Hippocampal formation (tissue), 2 donors: ENCODE data around the gene KCNE4.

ENCODE experiments used
- DNase-seq, 2 donors: peaks; one replicate each; lab custom pipeline; 2025; lab: John Stamatoyannopoulos, UW

Gene KCNE4, protein sequence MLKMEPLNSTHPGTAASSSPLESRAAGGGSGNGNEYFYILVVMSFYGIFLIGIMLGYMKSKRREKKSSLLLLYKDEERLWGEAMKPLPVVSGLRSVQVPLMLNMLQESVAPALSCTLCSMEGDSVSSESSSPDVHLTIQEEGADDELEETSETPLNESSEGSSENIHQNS

DNA sequence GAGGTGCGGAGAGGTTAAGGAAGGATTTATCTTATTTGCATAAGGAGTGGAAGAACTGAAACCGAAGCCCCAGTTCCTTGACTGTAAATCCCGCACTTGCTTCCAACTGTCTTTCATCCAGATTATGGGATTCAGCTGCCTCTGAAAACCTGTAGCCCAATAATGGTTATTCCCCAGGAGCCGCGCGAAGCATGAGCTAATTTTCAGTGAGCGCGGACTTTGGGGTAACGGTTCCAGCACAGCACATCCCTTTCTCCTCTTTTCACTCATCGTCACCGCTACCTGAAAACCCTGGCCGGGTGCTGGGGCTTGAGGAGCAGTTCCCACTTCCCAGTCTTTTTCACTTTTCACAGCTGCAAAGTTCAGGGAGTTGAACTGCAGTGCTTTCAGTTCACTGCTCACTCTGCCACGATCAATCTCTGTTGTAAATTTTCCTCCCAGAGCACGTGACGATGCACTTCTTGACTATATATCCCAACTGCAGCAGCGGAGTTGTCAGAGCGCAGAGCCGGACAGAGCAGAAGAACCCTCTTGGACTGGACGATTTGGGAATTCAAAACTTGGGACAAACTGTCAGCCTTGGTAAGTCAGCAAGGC lies at the start of gene KCNE4:
TSS of gene KCNE4 (plus strand) at position 498 of the 597 bp plus-strand sequence. CDS start 641 bp downstream, outside the sequence.
- no peak for DNase-seq

DNA sequence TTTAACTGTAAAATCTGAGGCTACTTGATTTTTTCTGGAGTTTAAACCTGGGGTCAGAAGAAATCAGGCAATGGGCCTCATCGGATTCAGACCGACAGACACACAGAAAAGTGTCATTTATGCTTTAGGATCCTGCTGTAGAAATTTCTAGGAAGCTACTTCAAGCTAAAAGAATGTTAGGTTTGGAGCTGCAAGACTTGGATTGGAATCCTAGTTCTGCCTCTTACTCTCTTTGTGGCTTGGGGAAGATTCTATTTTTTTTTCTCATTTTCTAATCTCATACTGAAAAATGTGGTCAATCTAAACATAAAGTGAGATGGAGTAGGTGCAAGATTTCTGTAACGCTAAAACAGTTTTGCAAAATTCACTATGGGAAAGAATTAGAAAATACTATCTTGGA lies 48.8 kb upstream of the KCNE4 start:
- DNase-seq: no peak

DNA sequence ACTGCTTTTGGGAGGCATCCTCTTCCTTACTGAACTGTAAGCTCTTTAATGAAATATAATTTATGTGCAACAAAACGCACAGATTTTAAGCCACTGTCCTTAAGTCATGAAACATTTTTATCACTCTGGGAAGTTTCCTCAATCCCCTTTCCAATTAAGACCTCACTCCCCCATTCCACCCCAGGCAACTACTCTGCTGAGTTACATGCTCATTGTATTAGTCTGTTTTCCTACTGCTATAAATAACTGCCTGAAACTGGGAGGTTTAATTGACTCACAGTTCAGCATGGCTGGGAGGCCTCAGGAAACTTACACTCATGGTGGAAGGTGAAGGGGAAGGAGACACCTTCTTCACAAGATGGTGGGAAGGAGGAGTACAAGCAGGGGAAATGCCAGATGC lies 46.5 kb upstream of the KCNE4 start:
- no peak for DNase-seq

DNA sequence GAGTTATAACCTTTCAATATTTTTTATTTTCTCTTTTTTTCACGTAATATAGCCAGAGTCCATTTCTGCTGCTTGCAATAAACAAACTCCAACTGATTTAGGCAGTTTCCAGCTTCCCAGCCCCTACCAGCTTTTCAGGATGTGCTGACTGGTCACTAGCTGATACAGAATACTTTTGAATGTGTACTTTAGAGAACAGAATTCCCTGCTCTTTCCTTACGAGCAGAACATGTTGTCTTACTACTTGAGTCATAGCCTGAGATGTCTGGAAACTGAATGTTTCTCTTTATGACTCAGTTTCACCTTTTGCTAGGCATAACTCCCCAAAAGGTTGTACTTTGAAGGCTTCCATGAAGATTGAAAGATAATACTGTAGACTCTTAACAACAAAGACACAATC lies 44.5 kb upstream of the KCNE4 start:
- DNase-seq: no peak

DNA sequence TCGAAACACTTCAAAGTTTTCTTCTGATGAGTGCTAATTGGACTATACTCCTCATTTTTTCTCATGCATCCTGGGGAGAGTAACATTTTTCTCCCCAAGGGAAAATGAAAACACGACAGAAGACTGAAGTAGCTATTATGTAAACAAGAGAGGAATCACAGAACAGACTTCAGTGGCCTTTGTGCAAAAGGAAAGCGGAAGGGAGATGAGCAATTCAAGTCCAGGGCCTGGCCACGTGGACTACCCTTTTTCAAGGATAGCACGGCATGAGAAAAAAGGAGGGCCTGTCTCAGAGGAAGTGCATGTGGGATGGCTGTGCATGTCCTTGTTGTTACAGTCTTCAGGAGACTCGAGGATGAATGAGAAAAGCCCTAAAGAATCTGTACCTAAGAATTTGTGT lies 43.8 kb upstream of the KCNE4 start:
- no peak for DNase-seq

DNA sequence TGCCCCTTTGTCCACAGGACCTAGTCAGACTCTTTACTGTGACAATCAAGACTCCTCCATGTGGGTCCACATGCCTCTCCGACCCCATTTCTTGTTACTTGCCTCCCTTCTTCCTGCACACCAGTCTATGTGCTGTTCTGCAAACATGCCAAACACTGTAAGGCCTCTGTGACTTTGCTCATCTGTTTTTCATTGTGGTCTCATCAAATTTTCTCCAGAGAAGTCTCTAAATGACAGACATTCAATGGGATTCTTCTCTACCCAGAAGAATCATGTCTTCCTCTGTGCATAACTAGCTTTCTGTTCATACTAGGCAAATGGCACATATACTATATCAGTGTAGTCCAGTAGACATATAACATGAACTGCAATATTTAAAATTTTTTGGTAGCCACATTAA lies 43.0 kb upstream of the KCNE4 start:
- DNase-seq: no peak

DNA sequence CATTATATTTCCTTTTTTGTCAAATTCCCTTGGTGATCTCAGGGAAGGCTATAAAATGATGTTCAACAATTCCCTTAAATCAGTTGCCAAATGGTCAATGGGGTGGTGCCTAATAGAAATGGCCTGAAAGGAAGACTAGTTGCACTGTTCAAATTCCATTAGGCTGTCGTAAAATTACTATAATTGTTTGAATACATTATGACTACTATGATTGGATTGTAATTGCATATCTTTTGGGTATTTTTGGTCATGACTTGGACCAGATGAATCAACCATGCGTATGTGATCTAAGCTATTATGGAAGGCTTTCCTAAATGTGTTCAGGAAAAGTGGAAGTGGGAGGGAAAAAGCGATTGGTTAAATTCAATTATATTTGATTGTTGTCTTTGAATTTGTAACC lies 41.3 kb upstream of the KCNE4 start:
- no peak for DNase-seq

DNA sequence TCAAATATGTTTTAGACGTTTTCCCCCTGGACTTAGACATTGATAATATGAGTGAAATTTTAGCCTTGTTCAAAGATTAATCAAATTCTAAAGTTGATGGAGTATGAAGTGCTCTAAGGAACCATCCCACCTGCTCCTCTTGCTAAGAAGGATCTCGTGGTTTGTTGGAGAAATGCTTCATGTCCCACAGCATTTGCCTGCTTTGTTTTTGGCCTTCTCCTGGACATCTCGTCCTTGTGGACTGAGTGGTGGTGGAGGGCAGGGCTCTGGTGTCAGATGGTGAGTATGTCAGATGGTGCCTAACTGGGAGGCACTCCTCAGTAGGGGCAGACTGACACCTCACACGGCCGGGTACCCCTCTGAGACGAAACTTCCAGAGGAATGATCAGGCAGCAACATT lies 39.7 kb upstream of the KCNE4 start:
- no peak for DNase-seq

DNA sequence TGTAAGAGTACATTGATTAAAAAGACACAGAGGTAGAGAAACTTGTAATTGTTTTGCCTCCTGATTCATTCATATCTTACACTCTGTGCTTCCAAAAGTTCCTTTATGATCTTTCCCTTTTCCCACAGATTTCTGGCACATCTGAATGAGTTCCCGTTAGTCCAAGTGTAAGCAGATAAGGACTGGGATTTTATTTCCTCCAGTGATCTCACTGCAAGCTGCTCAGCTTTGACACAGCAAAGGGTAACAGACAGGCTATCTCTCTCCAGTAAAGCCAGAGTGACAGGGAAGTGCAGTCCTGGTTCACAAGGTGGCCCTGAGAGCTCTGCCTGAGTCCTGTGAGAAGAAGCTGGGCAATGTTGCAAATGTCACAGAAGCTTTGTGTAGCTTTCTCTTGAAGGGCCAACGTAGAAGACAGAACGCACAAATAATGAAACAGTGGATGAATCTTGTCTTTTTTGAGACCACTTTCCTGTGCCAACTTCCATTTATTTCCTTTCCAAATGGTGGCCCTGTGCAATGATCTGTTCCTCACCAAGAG lies 32.5 kb upstream of the KCNE4 start:
- no peak for DNase-seq

DNA sequence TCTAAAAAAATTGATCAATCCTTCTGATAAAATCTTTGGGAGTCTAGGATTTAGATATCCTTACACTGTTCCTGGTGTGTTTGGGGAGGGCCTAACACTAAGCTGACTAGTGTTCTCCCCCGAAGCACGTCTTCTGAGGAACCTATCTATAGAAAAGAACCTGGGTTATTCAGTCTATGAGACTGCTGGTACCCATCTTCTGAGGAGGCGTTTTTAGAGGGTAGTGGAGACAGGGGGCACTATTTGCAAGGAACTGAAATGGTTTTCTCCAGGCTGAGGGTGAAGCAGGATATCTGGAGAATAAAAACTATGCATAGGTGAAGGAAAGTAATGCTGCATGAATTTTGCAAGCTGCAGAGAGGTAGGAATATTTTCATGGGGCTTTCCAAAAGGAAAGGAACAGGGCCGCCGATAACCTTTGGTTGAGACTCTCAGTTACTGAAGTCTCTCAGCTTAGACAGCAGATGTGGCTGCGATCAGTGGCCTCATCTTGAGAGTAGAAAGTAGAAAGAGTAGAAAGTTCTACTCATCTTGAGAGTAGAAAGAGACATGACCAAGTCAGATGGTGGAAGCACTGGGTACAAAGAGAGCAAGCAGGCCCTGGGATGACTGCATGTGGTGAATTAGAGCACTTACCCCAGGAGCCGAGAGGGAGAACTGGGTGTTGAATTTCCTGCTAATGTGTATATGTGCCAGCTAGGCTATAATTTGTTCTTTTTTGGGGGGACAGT lies 31.8 kb upstream of the KCNE4 start:
- DNase-seq: no peak

DNA sequence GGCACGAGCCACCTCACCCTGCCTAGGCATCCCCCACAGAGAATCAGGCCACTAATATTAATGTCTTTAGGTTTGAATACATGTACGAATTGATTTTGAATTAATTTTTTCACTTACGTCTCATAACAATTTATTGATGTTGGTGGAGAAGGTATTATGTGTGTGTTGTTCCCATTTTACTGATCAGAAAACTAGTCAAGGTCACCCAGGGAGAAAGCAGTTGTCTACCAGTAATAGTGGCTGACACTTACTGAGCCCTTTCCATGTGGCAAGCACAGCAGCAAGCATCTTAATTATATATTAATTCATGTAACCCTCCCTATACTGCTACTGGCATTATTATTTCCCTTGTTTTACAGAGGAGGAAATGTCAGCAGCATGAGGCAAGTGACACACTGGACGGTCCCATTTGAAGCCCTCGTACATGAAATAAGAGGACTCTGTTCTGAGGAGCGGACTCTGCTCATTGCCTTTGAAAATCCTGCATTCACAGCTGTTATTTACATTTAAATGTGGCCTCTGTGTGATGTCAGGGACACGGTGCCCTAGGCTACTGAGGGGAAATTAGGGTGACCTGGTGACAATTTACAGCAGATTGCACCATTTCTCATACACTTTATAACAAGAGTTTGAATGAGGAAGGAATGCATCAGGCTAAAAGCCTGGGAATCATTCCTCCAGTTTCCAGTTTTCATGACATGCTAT lies 30.9 kb upstream of the KCNE4 start:
- no peak for DNase-seq

DNA sequence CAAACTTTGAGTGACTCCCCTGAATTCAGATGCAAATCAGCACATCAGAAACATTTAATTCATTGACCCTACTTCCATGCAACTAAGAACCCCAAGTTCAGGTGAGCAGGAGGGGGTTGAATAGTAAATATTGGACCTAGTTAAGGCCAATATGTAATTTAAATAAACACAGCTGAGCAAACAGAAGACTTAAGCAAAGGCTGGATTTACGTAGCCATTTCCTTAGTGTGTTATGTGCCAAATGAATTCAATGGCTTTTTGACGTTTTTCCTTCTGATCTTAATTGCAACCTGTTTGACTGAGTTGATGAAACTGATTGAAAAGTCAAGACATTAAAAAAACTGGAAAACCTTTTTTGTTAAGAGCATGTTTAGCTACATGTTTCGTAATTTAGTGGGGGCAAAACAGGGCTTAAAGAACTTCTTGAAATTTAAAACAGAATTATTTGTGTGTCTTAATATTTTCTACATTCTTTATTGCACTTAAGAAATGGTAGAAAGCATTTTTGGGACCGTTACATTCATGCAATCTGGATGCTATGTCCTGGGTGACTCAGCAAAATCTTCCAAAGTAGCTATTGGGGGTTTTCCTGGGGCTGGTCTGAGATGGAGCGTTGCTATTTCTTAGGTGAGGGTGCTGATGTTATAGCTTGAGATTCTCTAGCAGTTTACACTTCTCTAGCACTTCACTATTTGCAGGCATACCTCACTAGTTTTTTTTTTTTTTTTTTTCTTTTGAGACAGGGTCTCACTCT lies 25.5 kb upstream of the KCNE4 start:
- no peak for DNase-seq

DNA sequence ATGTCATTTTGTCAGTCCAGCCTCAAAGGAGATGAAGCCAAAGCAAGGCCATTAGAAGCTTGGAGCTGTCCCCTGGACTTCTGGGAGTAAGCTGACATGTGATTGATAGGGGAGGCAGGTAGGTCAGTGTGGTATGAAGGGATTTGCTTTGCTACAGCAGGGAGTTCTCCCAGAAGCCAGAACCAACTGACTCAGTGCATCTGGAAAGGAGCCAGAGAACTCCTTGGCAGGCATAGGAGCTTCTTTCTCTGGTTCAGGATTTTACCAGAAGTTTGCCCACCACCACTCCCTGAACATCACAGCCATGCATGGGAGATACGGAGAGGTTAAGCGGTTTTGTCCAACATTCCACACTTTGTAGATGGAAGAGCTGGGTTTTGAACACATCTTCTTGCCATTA lies 24.5 kb upstream of the KCNE4 start:
- no peak for DNase-seq

DNA sequence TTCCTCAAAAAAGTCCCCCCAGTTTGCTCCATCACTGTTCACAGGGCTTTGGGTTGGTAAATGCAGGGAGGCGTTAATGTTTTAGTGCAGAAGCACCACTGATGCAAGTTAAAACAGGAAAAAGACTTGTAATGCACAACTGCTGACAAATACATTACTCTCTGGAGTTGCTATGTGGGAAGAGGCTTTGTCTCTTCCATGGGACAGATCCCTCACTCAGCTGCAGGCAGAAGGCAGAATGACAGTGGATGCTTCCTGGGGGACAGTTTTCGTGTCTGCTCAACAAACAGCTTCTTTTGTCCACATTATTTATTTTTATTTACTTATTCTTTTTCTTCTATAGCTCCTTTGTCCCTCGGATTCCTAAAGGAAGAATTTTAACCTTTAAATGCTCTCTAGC lies 22.7 kb upstream of the KCNE4 start:
- DNase-seq: no peak

DNA sequence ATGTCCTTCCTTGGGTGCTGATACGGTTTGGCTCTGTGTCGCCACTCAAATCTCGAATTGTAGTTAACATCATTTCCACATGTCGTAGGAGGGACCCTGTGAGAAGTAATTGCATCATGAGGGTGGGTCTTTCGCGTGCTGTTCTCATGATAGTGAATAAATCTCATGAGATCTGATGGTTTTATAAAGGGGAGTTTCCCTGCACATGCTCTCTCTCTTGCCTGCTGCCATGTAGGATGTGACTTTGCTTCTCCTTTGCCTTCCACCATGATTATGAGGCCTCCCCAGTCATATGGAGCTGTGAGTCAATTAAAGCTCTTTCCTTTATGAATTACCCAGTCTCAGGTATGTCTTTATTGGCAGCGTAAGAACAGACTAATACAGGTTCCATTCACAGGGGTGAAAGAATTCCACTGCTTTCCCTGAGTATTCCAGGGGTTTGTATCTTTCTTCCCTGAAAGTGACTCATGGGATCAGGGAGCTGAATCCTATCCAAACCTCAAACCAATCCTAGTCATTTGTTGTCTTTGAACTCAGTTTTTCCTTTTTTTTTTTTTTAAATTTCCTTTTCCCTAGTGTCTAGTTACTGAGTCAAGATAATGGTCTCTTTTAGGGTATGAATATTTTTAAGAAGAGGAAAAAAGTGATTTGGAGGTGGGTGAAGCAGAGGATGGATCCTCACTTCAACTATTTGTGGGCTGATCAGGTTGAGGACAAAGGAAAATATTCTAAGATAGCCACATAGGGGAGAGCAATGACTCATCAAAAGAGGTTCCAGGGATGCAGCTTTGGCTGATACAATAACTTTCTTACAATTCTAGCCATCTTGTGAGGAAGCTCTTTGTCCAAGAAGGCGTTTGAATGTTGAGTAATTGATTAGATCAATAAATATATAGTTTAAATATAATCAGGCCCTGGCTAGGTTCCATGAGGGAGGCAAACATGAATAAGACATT lies 19.5 kb upstream of the KCNE4 start:
- DNase-seq: no peak

DNA sequence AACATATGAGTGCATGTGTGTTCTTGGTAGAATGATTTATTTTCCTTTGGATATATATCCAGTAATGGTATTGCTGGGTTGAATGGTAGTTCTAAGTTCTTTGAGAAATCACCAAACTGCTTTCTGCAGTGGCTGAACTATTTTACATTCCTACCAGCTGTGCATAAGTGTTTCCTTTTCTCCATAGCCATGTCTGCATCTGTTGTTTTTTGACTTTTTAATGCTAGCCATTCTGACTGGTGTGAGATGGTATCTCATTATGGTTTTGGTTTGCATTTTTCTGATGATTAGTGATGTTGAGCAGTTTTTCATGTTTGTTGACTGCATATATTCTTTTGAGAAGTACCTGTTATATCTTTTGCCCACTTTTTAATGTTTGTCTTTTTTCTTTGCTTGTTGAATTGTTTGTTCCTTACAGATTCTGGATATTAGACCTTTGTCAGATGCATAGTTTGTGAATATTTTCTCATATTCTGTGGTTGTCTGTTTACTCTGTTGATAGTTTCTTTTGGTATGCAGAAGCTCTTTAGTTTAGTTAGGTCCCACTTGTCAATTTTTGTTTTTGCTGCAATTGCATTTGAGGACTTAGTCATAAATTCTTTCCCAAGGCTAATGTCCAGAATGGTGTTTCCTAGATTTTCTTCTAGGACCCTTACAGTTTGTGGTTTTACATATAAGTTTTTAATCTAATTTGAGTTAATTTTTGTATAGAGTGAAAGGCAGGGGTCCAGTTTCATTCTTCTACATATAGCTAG lies 17.6 kb upstream of the KCNE4 start:
- DNase-seq: no peak

DNA sequence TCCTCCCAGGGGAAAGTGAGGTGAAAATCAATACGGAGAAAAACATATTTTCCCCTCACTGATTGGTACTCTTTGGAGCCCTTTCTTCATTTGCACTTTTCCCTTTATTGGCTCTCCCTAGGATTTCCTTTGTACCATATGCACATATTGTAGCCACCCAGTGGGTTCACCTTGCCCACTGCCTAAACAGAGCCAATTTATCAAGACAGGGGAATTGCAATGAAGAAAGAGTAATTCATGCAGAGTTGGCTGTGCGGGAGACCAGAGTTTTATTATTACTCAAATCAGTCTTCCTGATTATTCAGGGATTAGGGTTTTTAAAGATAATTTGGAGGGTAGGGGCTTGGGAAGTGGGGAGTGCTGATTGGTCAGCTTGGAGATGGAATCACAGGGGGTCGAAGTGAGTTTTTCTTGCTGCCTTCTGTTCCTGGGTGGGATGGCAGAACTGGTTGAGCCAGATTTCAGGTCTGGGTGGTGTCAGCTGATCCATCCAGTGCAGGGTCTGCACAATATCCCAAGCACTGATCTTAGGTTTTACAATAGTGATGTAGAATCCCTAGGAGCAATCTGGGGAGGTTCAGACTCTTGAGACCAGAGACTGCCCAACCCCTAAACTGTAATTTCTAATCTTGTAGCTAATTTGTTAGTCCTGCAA lies 15.1 kb upstream of the KCNE4 start:
- DNase-seq: no peak

DNA sequence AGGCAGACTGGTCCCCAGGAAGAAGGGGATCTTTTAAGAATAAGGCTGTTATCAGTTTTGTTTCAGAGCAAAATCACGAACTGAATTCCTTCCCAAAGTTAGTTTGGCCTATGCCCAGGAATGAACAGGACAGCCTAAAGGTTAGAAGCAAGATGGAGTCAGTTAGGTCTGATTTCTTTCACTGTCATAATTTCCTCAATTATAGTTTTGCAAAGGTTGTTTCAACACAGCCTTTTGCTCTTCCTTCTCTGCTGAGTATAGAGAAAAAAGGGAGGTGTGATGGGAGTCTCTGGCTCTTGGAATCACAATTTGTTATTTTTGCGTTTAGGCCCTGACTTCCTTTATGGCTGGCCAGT lies 14.6 kb upstream of the KCNE4 start:
- DNase-seq: no peak

DNA sequence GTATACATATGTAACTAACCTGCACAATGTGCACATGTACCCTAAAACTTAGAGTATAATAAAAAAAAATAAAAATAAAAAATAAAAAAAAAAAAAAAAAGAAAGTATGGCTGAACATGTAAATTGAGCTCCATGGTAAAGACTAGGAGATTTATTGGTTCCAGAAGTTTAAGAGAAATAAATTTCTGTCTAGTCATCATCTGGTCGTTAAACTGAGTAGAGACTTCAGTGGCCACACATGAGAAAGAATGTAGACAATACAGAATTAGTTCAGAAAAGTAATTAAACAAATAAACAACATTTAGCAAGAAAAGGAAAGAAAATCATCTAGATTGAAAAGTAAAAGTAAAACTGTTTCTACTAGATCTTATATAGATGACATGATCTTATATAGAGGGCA lies 12.4 kb upstream of the KCNE4 start:
- DNase-seq: no peak

DNA sequence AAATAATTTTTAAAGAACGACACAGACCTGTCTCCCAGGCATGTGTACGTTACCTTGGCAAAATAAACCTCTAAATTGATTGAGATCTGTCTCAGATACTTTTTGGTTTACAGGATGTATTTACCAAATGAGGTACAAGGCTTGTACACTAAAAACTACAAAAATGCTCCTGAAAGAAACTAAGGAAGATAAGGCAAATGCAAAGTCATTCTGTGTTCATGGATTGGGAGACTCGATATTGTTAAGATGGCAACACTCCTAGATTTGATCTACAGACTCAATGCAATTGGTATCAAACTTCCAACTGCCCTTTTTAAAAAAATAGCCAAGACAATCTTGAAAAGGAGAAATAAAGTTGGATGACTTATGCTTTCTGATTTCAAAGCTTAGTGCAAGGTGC lies 11.5 kb upstream of the KCNE4 start:
- DNase-seq: no peak
